ENCODE results near the gene SLC23A2.

DNA sequence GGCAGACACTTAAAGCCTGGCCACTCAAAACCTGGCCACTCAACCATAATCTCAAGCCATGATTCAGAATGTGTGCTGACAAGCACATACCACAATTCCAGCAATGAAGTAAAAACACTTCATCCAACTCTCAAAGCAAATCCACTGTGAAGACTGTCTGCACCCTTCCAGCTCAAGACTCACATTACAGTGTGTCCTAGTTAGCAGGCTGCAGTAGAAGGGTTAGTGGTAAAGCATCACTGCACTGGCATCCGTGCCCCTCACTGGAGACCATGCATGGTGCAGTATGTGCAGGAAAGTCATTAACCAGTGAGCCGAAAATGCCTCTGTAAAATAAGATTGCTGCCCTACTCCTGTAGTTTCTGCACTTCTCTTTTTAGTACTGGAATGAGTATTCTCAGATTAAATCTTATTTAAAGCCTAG is 43.4 kb downstream of the SLC23A2 start:
- TF ChIP-seq POLR2A (IDR thresholded peaks at IDR 0.05; ENCODE audit: low read depth, low read length) = no peak
- no peak for TF ChIP-seq POLR2AphosphoS5 (IDR thresholded peaks at IDR 0.05; ENCODE audit: low read depth, low read length)
- TF ChIP-seq TAF1 (IDR thresholded peaks at IDR 0.05; ENCODE audit: low read depth, low read length) = no peak
- peak; percentile 87 for TF ChIP-seq SPI1 (IDR thresholded peaks at IDR 0.05; ENCODE audit: low read depth, low read length)
